Left forelimb (tissue), 1 donor: ENCODE measurements around the gene CCNT1.
"Not testable (repeated sequence)": the region's sequence is repeated elsewhere in the genome, so short reads cannot be mapped to it uniquely, and the experiment has no call there.

Source experiments
- DNase-seq: peaks from one replicate; pipeline ENCODE4 v3.0.0-alpha.2; 2018; ENCODE audit warnings: low spot score

Gene CCNT1

GRCh38 chr12:48716493-48717251, at the start of gene CCNT1:
CCNT1 (minus strand) TSS chr12:48716707; CDS start chr12:48716675, 32 bp downstream.
- DNase-seq, result peak; percentile 99

GRCh38 chr12:48765753-48766162, 49.3 kb upstream of the CCNT1 start:
- no peak for DNase-seq

GRCh38 chr12:48764521-48764920, 48.0 kb upstream of the CCNT1 start:
- no peak for DNase-seq

- no peak for DNase-seq
Observed at GRCh38 chr12:48758737-48759136, 42.2 kb upstream of the CCNT1 start.

- DNase-seq, result no peak
Observed at GRCh38 chr12:48758186-48758585, 41.7 kb upstream of the CCNT1 start.

- no peak for DNase-seq
Observed at GRCh38 chr12:48750769-48751356, 34.4 kb upstream of the CCNT1 start.

- DNase-seq, result no peak
Observed at GRCh38 chr12:48750215-48750614, 33.7 kb upstream of the CCNT1 start.

GRCh38 chr12:48744251-48745008, 27.9 kb upstream of the CCNT1 start:
- DNase-seq, result no peak

- no peak for DNase-seq
Observed at GRCh38 chr12:48739618-48740269, 23.2 kb upstream of the CCNT1 start.

- no peak for DNase-seq
Observed at GRCh38 chr12:48736456-48736855, 19.9 kb upstream of the CCNT1 start.

- DNase-seq, result no peak
Observed at GRCh38 chr12:48728807-48729206, 12.3 kb upstream of the CCNT1 start.

GRCh38 chr12:48720737-48721136, 4.2 kb upstream of the CCNT1 start:
- not testable (repeated sequence) for DNase-seq

- DNase-seq, result not testable (repeated sequence)
Observed at GRCh38 chr12:48720171-48720570, 3.7 kb upstream of the CCNT1 start.

GRCh38 chr12:48719002-48719401, 2.5 kb upstream of the CCNT1 start:
- DNase-seq, result not testable (repeated sequence)

- DNase-seq, result no peak
Observed at GRCh38 chr12:48717252-48717695, 767 bp upstream of the CCNT1 start.

GRCh38 chr12:48716168-48716492, 377 bp downstream of the CCNT1 start:
- DNase-seq, result no peak

- no peak for DNase-seq
Observed at GRCh38 chr12:48712209-48712608, 4.3 kb downstream of the CCNT1 start.

- not testable (repeated sequence) for DNase-seq
Observed at GRCh38 chr12:48698822-48699221, 17.7 kb downstream of the CCNT1 start.

- DNase-seq, result no peak
Observed at GRCh38 chr12:48696626-48697025, 19.9 kb downstream of the CCNT1 start.

GRCh38 chr12:48695859-48696258, 20.6 kb downstream of the CCNT1 start:
- no peak for DNase-seq

GRCh38 chr12:48694038-48694437, 22.5 kb downstream of the CCNT1 start:
- DNase-seq, result no peak

- DNase-seq, result no peak
Observed at GRCh38 chr12:48693572-48693971, 22.9 kb downstream of the CCNT1 start.
